SK-N-SH (cell line): ENCODE data around the gene MAMDC2.

ENCODE experiments used
- CTCF ChIP-seq: fragments of 200-600 bp; sonication (generic); IDR thresholded peaks from 2 replicates; pipeline ENCODE4 v1.6.1; 2017; ENCODE audit warnings: antibody characterized with exemption, mild to moderate bottlenecking, moderate library complexity
- RFX5 ChIP-seq: IDR thresholded peaks from 2 replicates; pipeline ENCODE4 v1.6.1; 2012; ENCODE audit warnings: mild to moderate bottlenecking, improper control_type of control experiment, low read length
- SIN3A ChIP-seq: IDR thresholded peaks from 2 replicates; pipeline ENCODE4 v1.6.1; 2012; ENCODE audit warnings: low read depth, mild to moderate bottlenecking, low read length, moderate library complexity, borderline replicate concordance
- YY1 ChIP-seq: IDR thresholded peaks from 2 replicates; pipeline ENCODE4 v1.4.0; 2012; ENCODE audit warnings: low read depth, mild to moderate bottlenecking

DNA sequence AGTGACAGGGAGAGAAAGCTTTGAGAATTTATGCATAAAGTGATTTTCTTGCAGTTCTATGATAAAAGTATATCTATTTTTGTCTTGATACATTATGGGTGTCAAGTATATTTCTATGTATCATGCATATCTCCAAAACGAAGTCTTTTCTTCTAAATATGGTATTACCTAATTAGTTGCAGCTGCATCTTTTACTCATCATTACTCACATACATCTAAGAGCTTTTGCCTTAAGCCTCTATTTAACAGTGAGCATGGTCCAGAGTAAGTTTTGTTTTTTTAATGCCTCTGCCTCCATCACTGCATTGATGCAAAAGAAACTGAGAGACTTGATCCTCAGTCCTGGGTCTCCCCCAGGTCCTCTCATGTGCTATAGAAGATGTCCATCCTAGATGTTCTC lies 175.1 kb downstream of the MAMDC2 start:
- TF ChIP-seq YY1 (no peak), RFX5 (no peak), CTCF (no peak), SIN3A (no peak)
